GM23338 (cell line): ENCODE data around the gene OR4E1. TPM values are rescaled to one million over a fixed set of nuclear protein-coding genes. Genes with fewer than 3 reads are reported as not detected.

Experiments used
- ATAC-seq: fragments of 200-7000 bp; cut with Tn5 transposase; 3 replicates; pipeline ENCODE4 v1.9.1; 2020
- DNase-seq: peaks from one replicate; pipeline ENCODE4 v3.0.0-alpha.2; 2015; ENCODE audit warnings: low spot score
- H2AFZ ChIP-seq: fragments of 200-600 bp; sonication (generic); 2 replicates; pipeline ENCODE4 v1.8.0; 2016; ENCODE audit warnings: antibody characterized with exemption, mild to moderate bottlenecking, moderate library complexity
- H3F3A ChIP-seq: fragments of 200-600 bp; sonication (generic); replicated peaks from 2 replicates; pipeline ENCODE4 v1.8.0; 2017; ENCODE audit warnings: antibody characterized with exemption, mixed run types, low read depth
- H3K27ac ChIP-seq: fragments of 200-600 bp; sonication (generic); 2 replicates; pipeline ENCODE4 v1.6.1; 2016; ENCODE audit warnings: low read depth
- H3K27me3 ChIP-seq: fragments of 200-600 bp; sonication (generic); 2 replicates; pipeline ENCODE4 v1.8.0; 2016; ENCODE audit warnings: mild to moderate bottlenecking, mixed run types, moderate library complexity; ENCODE audit not compliant: insufficient read depth
- H3K36me3 ChIP-seq: fragments of 200-600 bp; sonication (generic); 2 replicates; pipeline ENCODE4 v1.8.0; 2016; ENCODE audit warnings: mild to moderate bottlenecking; ENCODE audit not compliant: insufficient read depth
- H3K4me1 ChIP-seq: fragments of 200-600 bp; sonication (generic); 2 replicates; pipeline ENCODE4 v1.8.0; 2016; ENCODE audit warnings: mild to moderate bottlenecking, moderate library complexity; ENCODE audit not compliant: insufficient read depth
- H3K4me2 ChIP-seq: fragments of 200-600 bp; sonication (generic); 2 replicates; pipeline ENCODE4 v1.7.1; 2017; ENCODE audit warnings: mixed run types
- H3K4me3 ChIP-seq: fragments of 200-600 bp; sonication (generic); 2 replicates; pipeline ENCODE4 v1.6.1; 2016; ENCODE audit warnings: mixed run types
- H3K79me2 ChIP-seq: fragments of 200-600 bp; sonication (generic); replicated peaks from 2 replicates; pipeline ENCODE4 v1.8.0; 2017; ENCODE audit warnings: mild to moderate bottlenecking; ENCODE audit not compliant: insufficient read depth
- H3K9me2 ChIP-seq: fragments of 200-600 bp; sonication (generic); 2 replicates; pipeline ENCODE4 v1.8.0; 2017; ENCODE audit not compliant: insufficient read depth
- H4K20me1 ChIP-seq: fragments of 200-600 bp; sonication (generic); replicated peaks from 2 replicates; pipeline ENCODE4 v1.8.0; 2017; ENCODE audit warnings: mild to moderate bottlenecking; ENCODE audit not compliant: insufficient read depth
- H3K27ac Mint-ChIP-seq: 2 replicates; pipeline ENCODE4 v1.8.0; 2020; ENCODE audit warnings: inconsistent platforms, mild to moderate bottlenecking, moderate library complexity, mixed read lengths
- H3K27me3 Mint-ChIP-seq: 3 replicates; pipeline ENCODE4 v1.8.0; 2022; ENCODE audit warnings: low read depth, mild to moderate bottlenecking, moderate library complexity, mixed read lengths, inconsistent platforms; ENCODE audit not compliant: insufficient read depth, poor library complexity
- H3K36me3 Mint-ChIP-seq: 3 replicates; pipeline ENCODE4 v1.8.0; 2021; ENCODE audit warnings: low read depth, mild to moderate bottlenecking, inconsistent platforms, moderate library complexity, mixed read lengths
- H3K4me1 Mint-ChIP-seq: 3 replicates; pipeline ENCODE4 v1.8.0; 2020; ENCODE audit warnings: mild to moderate bottlenecking, inconsistent platforms, mixed read lengths
- H3K4me3 Mint-ChIP-seq: 3 replicates; pipeline ENCODE4 v1.8.0; 2021; ENCODE audit warnings: moderate library complexity, mild to moderate bottlenecking, inconsistent platforms, mixed read lengths
- H3K9me3 Mint-ChIP-seq: 3 replicates; pipeline ENCODE4 v1.8.0; 2020; ENCODE audit warnings: moderate library complexity, mild to moderate bottlenecking, inconsistent platforms, mixed read lengths
- CREB1 ChIP-seq: fragments of 250-450 bp; sonication (Bioruptor Pico); IDR thresholded peaks from 2 replicates; pipeline ENCODE4 v1.5.0; 2020; ENCODE audit warnings: low read depth, mild to moderate bottlenecking, moderate library complexity
- CTCF ChIP-seq, 2 experiments: fragments of 200-600 bp in 1 of 2; sonication (generic) in 1 of 2; conservative IDR thresholded peaks; 2 replicates each; pipeline versions ENCODE4 v1.5.1 to v1.6.1; 2016 to 2017; ENCODE audit warnings: antibody characterized with exemption in 2 of 2, low read depth in 2 of 2, mild to moderate bottlenecking in 2 of 2, moderate library complexity in 1 of 2
- ETS1 ChIP-seq: IDR thresholded peaks from 2 replicates; pipeline ENCODE4 v1.6.1; 2016; ENCODE audit warnings: antibody characterized with exemption
- EZH2 ChIP-seq: fragments of 200-600 bp; sonication (generic); IDR thresholded peaks from one replicate; pipeline ENCODE4 v1.8.0; 2017; ENCODE audit warnings: antibody characterized with exemption, mild to moderate bottlenecking, low read depth; ENCODE audit not compliant: unreplicated experiment
- EZH2phosphoT487 ChIP-seq: fragments of 200-600 bp; sonication (generic); IDR thresholded peaks from one replicate; pipeline ENCODE4 v1.8.1; 2018; ENCODE audit warnings: antibody characterized with exemption; ENCODE audit not compliant: unreplicated experiment
- JUNB ChIP-seq: IDR thresholded peaks from one replicate; pipeline ENCODE4 v1.6.1; 2016; ENCODE audit warnings: antibody characterized with exemption; ENCODE audit not compliant: unreplicated experiment
- POLR2AphosphoS5 ChIP-seq: IDR thresholded peaks from 2 replicates; pipeline ENCODE4 v1.6.1; 2016; ENCODE audit warnings: antibody characterized with exemption, low read depth
- REST ChIP-seq: IDR thresholded peaks from one replicate; pipeline ENCODE4 v1.6.1; 2018; ENCODE audit warnings: antibody characterized with exemption; ENCODE audit not compliant: unreplicated experiment
- ZNF114 ChIP-seq: fragments of 250-450 bp; sonication (Bioruptor Pico); IDR thresholded peaks from 2 replicates; pipeline ENCODE4 v1.5.0; 2020; ENCODE audit warnings: mild to moderate bottlenecking, moderate library complexity
- ZNF331 ChIP-seq: fragments of 250-450 bp; sonication (Bioruptor Pico); IDR thresholded peaks from 2 replicates; pipeline ENCODE4 v1.5.0; 2020; ENCODE audit warnings: low read depth, mild to moderate bottlenecking, moderate library complexity
- ZNF462 ChIP-seq: fragments of 250-450 bp; sonication (Bioruptor Pico); IDR thresholded peaks from 2 replicates; pipeline ENCODE4 v1.5.0; 2020; ENCODE audit warnings: mild to moderate bottlenecking, moderate library complexity
- polyA plus RNA-seq: library from polyadenylated mRNA; unstranded; fragments of >200 nt; fragmentation: Nextera tagmentation; extraction: Ambion mirVana; gene quantifications from 2 replicates; pipeline ENCODE4 v1.2.1, GENCODE V29; 2016
- total RNA-seq: library from RNA; depleted of rRNA; stranded (reverse); fragments of >200 nt; shearing (Covaris generic); gene quantifications from 2 replicates; pipeline ENCODE4 v1.2.3, GENCODE V29; 2014

OR4E1 gene
- total and polyA plus RNA-seq, 2 experiments from 2014 or later: not detected

GRCh38 chr14:21704338-21704737 is 30.7 kb upstream of the OR4E1 start (continued):
- TF ChIP-seq ZNF462 (no peak), EZH2 (no peak), CREB1 (CRISPR knock-in tag) (no peak)

- Histone ChIP-seq H4K20me1 (no peaks in the 10 kb centered on the region), H3K4me3 (no peak overlapping the region), H3K9me2 (no peaks in the 10 kb centered on the region), H3K79me2 (no peaks in the 10 kb centered on the region), H3F3A (no peaks in the 10 kb centered on the region), H3K4me2 (no peak overlapping the region), H2AFZ (no peak overlapping the region), H3K27ac (no peak overlapping the region), H3K4me1 (no peaks in the 10 kb centered on the region), H3K27me3 (no peaks in the 10 kb centered on the region), H3K36me3 (no peaks in the 10 kb centered on the region)
- Mint-ChIP-seq H3K4me1 (no peaks in the 10 kb centered on the region; the same call in 2 of the 3 replicates), H3K4me3 (no peak overlapping the region), H3K9me3 (peaks cover 7% of the 10 kb centered on the region), H3K36me3 (no peaks in the 10 kb centered on the region), H3K27ac (no peak overlapping the region), H3K27me3 (no peaks in the 10 kb centered on the region)
- no peak for DNase-seq
- ATAC-seq: no peak
- TF ChIP-seq POLR2AphosphoS5 (no peak), ZNF114 (CRISPR knock-in tag) (no peak), ETS1 (no peak), EZH2 (no peak), REST (no peak), ZNF331 (CRISPR knock-in tag) (no peak), EZH2phosphoT487 (no peak), JUNB (no peak), CTCF (conservative IDR thresholded peaks at IDR 0.05; ENCODE audit: low read depth in 2 of 2) (no peak)
These were observed 30.0 kb upstream of the OR4E1 start for GRCh38 chr14:21703357-21704326.
